ENCODE data around the gene MAML2.

Gene MAML2

DNA sequence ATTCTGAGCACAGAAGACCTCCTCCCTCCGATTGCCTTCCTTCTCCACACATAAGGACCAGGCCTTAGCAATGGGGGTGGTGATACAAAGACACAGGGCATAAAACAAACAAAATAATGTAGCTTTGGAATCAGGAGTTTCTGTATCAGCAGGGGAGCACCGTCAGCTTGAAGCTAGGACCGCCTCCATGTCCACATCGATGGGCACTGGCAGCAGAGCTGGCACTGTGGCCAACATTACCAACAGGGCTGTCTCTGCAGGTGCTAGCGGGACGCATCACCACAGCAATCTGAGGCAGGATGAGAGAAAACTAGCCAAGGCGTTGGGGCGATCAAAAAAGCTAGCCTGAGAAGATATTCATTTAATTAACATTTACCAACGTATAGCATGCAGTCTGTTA, 201.4 kb downstream of the MAML2 start:
- POLR2A ChIA-PET (ENCODE audit: low non-redundant PET): no interaction called here
- CTCF ChIA-PET: interaction anchor here (0.6 kb wide), 1 partner anchor 23 kb away, joined by 3 read pairs; no protein-coding TSS in a partner anchor
- H3K27ac ChIP-seq: no peak overlapping the region
- TF ChIP-seq, protein P1, sequence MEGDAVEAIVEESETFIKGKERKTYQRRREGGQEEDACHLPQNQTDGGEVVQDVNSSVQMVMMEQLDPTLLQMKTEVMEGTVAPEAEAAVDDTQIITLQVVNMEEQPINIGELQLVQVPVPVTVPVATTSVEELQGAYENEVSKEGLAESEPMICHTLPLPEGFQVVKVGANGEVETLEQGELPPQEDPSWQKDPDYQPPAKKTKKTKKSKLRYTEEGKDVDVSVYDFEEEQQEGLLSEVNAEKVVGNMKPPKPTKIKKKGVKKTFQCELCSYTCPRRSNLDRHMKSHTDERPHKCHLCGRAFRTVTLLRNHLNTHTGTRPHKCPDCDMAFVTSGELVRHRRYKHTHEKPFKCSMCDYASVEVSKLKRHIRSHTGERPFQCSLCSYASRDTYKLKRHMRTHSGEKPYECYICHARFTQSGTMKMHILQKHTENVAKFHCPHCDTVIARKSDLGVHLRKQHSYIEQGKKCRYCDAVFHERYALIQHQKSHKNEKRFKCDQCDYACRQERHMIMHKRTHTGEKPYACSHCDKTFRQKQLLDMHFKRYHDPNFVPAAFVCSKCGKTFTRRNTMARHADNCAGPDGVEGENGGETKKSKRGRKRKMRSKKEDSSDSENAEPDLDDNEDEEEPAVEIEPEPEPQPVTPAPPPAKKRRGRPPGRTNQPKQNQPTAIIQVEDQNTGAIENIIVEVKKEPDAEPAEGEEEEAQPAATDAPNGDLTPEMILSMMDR (conservative IDR thresholded peaks at IDR 0.05; ENCODE audit: low read depth): no peak
- DNase-seq (ENCODE audit: low spot score): no peak

DNA sequence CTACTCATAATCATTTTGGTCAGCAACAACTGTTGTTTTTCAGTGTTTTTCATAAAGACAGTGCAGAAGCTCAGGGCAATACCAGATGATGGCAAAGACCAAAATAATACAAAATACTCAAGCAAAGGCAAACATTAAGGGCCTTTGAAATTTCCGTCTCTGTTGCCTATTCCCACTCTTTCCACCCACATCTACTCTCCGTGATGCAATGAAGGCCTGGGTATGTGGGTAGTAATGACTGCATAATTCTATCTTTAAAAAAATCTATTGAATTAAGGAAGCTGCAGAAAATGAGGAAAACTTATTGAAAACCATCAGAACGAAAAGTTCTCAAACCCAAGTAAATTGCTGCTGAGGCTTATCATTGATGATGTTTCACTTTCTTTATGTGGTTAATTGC, 203.3 kb downstream of the MAML2 start:
- ChIA-PET POLR2A (ENCODE audit: low non-redundant PET) (no interaction called here), CTCF (interaction anchor here (0.6 kb wide), 1 partner anchor 204 kb away, joined by 3 read pairs; no protein-coding TSS in a partner anchor)
- TF ChIP-seq, protein P1 (conservative IDR thresholded peaks at IDR 0.05; ENCODE audit: low read depth): no peak
- H3K27ac ChIP-seq: no peak overlapping the region
- DNase-seq (ENCODE audit: low spot score): no peak

DNA sequence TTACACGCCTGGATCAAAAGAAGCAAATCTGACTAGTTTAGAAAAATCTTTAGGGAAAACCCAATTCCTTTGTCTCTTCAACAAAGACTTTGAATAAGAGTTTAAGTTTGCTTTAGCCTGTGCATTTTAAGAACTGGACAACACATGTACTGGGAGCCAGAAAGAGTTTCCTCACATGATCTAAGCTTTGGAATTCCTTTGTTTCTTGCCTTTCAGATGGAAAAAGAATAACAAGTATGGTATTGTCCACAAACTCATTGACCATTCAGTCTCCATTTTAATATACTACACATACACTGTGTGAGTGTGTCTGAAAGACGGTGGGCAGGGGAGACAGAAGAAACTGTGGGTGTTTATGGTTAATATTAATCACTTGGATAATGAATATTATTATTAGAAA, 205.6 kb downstream of the MAML2 start:
- no peak overlapping the region for H3K27ac ChIP-seq
- ChIA-PET POLR2A (ENCODE audit: low non-redundant PET) (no interaction called here), CTCF (no interaction called here)
- TF ChIP-seq, protein P1 (conservative IDR thresholded peaks at IDR 0.05; ENCODE audit: low read depth): no peak
- no peak for DNase-seq (ENCODE audit: low spot score)

DNA sequence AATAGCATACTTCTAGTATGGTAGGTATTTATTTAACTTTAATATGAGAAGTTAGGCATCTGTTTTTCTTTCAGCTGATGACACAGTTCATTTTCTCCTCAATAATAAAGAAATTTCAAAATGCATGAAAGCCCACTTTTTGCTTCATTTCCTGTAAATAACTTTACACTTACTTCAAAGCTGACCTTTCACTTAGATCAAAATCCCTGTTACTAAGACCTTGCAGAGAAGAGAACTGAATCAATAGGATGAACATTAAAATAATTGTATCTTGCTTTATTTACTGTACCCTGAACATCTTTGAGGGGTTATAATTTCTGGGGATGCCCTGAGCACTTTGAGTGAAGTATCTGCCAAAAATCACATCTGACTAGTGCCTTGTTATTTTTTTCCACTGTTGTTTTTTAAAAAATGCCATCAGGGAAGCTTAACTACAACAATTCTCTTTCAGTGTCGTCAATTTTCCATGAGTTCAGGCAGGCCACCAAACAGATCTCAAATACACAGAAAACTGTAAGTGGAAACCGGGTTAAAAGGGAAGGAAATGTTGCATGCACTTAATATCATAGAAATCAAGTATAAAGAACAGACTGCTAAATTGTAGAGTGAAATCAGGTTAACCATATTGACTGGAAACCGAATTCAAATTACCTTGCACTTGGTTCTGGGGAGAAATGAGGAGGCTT, 206.2 kb downstream of the MAML2 start:
- ChIA-PET CTCF (interaction anchor here (0.7 kb wide), 1 partner anchor 68 kb away, joined by 3 read pairs; no protein-coding TSS in a partner anchor), POLR2A (ENCODE audit: low non-redundant PET) (no interaction called here)
- DNase-seq (ENCODE audit: low spot score): no peak
- TF ChIP-seq, protein P1 (conservative IDR thresholded peaks at IDR 0.05; ENCODE audit: low read depth): no peak
- no peak overlapping the region for H3K27ac ChIP-seq

DNA sequence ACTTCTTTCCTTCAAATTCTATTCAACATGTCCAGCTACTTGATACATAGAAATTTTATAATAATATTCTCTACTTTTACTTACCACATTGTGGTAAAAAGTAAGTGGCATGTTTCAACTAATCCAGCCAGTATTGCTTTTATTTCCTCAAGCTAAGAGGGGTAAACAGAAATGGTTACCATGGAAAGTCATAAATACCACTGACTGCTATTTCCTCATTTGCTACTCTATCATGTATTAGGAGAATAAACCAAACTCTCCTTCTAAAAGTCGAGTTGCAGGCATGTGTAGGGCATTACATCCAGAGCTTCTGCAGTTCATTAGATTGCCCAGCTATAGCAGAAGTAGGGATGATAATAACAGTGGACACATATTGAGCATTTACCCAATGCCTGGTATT, 208.4 kb downstream of the MAML2 start:
- no peak overlapping the region for H3K27ac ChIP-seq
- ChIA-PET CTCF (interaction anchor here (0.6 kb wide), 2 partner anchors 23 to 151 kb away, joined by 3 to 4 read pairs; no protein-coding TSS in a partner anchor), POLR2A (ENCODE audit: low non-redundant PET) (no interaction called here)
- DNase-seq (ENCODE audit: low spot score): no peak
- TF ChIP-seq, protein P1 (conservative IDR thresholded peaks at IDR 0.05; ENCODE audit: low read depth): no peak

DNA sequence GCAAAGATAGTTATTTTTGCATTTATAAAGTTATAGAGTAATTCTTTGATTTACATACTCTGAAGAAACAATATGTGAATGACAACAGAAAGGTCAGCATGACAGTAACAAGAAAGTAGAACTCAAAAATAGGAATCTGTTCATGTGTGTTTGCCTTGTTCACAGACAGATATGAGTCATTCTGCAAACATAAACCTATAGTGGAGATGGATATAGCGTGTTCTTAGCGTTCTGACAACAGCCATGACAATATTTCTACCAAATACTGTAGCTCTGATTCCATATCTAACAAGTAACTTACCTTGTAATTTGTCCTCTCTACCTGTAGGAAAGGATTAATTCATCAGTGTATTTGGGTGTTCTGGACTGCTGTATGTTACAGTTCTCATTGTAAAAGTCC, 210.6 kb downstream of the MAML2 start:
- TF ChIP-seq, protein P1 (conservative IDR thresholded peaks at IDR 0.05; ENCODE audit: low read depth): no peak
- H3K27ac ChIP-seq: no peak overlapping the region
- POLR2A ChIA-PET (ENCODE audit: low non-redundant PET): no interaction called here
- CTCF ChIA-PET: no interaction called here
- no peak for DNase-seq (ENCODE audit: low spot score)
